ENCODE data around the gene RABL6.
"Not testable (repeated sequence)": the region's sequence is repeated elsewhere in the genome, so short reads cannot be mapped to it uniquely, and the experiment has no call there.

The RABL6 gene

GRCh38 chr9:136858844-136859757, 51.4 kb downstream of the RABL6 start:
- no peak for DNase-seq

- no peak for DNase-seq
These were observed 52.8 kb downstream of the RABL6 start for GRCh38 chr9:136860529-136860928.

DNA sequence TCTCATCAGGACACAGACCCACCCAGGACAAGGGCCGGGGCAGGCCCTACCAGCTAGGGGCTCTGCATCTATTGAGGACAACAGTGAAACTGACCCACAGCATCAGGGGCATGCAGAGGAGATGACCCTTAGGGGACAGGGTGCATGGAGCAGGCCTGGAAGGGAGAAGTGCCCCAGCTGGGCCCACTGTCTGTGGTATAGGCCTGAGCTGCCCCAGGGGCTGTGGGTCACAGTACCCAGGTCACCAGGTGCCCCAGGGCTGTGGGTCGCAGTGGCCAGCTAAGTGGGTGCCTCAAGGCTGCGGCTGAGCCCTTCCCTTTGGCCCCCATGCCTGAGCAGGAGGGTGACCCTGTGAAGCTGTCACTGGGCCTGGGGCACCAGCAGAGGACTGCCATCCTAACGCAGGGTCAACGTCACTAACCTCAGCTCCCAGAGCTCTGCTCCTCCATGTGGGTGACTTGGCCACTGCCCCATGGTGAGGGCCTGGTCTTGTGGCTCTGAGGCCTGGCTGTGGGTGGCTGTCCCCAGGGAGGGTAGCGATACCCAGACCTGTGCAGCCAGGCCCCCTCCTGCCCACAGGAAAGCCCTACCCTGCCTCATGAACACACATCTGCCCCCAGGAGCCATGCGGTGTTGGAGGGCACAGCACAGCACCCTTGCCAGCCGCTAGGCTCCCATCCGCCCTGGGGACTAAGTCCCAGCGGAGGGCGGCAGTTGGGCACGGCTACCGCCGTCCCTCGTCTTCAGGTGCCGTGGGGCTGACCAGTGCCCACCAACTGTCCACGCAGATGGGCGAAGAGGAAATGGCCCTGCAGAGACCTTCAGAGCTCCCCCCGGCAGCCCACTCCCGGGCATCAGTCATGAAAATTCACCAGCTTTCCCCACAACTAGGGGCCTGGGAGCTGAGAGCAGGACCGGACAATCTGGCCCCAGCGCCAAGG, 53.5 kb downstream of the RABL6 start:
- DNase-seq, result no peak

GRCh38 chr9:136861874-136862457, 54.2 kb downstream of the RABL6 start:
- no peak for DNase-seq

DNA sequence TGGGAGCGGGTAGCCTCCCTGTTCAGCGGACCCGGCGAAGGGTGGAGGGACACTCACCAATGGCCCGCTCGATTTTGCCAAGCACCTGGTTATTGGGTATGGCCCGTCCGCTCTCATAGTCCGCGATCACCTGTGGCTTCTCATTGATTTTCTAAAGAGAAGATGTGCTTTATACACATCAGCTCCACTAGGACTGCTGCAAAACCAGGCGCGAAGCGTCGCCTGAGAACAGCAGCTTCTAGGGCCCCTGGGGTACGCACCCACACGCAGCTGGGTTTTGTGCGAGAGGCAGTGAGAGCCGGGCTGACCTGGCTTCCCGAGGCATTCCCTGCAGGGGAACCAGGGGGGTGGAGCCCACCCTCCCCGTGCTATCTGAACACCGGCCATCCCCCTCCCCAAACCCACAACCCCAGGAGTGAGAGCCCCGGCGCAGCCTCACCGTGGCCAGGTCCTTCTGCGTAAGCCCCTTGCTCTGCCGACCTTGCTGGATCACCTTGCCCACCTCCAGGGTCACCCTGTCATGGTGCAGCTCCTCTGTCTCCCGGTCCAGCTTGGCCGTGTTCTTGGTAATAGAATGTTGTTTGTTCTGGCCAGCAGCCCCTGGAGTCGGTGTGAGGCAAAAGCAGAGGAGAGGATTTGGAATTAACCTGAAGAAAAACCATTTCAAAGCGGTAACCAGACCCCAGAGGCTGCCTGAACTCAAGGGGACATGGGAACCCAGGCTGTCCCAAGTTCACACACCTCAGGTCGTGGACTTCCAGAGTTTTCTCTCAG, 55.3 kb downstream of the RABL6 start:
- DNase-seq, result no peak

DNA sequence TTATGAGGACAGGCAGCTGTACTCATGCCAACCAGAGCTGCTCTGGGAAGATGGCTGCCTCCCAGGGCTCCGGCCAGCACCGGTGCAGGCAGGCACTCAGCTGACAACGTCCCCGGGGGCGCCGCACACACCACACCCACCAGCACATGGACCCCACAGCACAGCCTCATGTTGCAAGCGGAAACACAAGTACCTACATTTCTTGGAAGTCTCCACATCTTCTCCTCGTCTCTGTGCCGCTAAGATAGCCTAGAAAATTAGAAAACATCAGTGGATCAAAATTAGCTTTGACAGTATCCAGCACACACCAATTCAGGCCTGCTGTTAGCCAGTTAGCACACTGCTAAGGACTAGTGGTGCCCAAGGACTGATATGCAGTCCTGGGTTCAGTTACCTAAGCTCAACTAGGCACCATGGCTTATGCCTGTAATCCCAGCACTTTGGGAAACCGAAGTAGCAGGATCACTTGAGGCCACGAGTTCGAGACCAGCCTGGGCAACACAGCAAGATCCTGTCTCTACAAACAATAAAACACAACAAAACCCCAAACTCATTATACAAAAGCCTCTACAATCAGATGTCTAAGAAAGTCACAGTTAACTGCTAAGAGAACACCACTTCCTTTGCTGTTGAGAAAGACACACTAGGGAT, 56.0 kb downstream of the RABL6 start:
- DNase-seq, result no peak

GRCh38 chr9:136865041-136865767, 57.5 kb downstream of the RABL6 start:
- no peak for DNase-seq

- no peak for DNase-seq
These were observed 58.0 kb downstream of the RABL6 start for GRCh38 chr9:136865768-136866103.

DNA sequence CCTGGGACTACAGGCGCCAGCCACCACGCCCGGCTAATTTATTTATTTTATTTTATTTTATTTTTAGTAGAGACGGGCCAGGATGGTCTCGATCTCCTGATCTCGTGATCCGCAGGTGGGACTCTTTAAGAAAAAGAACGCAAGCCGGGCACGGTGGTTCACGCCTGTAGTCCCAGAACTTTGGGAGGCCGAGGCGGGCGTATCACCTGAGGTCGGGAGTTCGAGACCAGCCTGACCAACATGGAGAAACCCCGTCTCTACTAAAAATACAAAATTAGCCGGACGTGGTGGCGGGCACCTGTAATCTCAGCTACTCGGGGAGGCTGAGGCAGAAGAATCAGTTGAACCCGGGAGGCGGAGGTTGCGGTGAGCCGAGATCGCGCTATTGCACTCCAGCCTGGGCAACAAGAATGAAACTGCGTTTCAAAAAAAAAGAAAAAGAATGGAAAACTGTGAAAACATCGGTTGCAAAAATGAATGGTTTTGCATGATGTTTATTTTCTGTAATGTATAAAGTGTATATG, 59.2 kb downstream of the RABL6 start:
- not testable (repeated sequence) for DNase-seq

DNA sequence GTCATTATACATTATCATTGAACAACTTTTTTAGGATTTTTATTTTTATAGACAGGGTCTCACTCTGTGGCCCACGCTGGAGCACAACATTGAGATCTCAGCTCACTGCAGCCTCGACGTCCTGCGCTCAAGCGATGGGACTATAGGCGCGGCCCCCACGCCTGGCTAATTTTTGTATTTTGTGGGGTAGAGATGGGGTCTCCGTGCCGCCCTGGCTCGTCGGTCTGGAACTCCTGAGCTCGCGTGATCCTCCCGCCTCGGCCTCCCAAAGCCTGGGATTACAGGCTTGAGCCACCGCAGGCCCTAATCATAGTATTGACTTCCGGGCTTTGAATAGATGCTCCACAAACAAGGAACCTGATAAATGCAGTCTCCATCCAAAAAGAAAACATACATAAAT, 59.7 kb downstream of the RABL6 start:
- DNase-seq, result no peak

DNA sequence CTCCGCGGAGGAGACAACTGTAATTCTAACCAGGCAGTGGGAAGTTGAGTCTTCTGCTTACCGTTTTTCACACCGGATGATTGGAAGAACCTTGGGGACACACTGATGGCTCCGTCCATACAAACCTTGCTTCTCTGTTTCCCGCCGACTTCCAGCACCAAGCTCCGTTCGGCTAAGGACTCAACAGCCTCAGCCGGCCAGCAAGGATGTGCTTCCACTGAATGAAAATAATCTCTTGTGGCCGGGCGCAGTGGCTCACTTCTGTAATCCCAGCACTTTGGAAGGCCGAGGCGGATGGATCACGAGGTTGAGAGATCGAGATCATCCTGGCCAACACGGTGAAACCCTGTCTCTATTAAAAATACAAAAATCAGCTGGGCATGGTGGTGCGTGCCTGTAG, 60.2 kb downstream of the RABL6 start:
- DNase-seq, result no peak

DNA sequence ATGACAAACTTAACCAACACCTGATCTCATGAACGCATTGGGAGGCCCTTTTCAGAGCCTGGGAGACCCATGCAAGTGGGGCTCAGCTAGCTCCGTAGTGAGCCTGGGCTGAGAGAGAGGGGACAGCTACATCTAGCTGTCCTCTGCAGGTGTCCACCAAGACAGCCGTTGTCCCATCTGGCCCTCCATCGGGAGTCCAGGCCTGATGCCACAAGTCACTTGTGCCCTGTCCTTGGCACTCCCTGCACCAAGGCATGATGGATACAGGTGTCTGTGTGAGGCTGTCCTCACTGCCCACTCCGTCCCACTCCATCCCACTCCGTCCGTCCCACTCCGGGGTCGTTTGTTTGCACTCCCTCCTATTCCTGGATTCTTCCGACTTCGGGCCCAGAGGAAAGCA, 60.9 kb downstream of the RABL6 start:
- DNase-seq, result no peak

DNA sequence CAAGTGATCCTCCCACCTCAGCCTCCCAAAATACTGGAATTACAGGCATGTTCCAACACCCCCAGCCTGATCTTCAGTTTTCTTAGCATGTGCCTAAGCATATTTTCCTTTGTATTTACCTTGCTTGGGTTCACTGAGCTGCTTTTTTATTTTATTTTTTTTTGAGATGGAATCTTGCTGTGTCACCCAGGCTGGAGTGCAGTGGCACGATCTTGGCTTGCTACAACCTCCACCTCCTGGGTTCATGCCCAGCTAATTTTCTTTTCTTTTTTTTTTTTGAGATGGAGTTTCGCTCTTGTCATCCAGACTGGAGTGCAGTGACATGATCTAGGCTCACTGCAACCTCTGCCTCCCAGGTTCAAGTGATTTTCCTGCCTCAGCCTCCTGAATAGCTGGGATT, 61.9 kb downstream of the RABL6 start:
- DNase-seq, result not testable (repeated sequence)

DNA sequence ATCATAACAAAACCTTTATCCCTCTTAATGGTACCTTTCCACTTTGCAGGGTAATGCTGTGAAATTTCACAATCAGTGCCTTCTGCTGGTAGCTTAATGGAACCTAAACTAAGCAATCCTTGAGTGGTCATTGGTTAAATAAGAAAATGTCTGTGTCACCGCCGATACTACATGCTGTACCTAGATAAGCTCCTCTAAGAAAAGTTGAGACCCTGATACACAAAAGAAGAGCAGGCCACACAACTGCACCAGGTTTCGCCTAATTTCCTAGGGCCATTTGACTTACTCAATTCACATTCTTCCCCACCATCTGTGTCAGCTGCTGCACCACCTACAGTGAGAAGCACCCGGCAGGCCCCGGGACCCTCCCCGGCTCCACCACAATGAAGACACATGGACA, 67.4 kb downstream of the RABL6 start:
- DNase-seq, result no peak

DNA sequence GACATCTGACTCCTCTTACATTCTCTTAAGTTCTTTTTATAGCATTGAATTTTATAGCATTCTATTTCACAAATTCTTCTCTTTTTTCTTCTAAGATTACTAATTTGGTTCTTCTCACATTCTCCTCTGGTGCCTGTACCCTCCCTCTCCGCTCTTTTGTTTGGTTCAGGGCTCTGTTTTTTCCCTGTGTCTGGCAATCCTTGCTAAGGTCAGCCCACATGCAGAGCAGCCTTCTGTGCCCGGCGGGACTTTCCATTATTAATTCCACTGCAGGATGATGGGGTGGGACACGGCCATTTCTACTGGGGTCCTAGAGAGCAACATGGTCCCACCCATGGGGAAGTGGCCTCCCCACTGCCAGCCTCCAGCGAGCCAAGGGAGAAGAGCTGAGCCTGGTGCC, 68.7 kb downstream of the RABL6 start:
- DNase-seq, result no peak

DNA sequence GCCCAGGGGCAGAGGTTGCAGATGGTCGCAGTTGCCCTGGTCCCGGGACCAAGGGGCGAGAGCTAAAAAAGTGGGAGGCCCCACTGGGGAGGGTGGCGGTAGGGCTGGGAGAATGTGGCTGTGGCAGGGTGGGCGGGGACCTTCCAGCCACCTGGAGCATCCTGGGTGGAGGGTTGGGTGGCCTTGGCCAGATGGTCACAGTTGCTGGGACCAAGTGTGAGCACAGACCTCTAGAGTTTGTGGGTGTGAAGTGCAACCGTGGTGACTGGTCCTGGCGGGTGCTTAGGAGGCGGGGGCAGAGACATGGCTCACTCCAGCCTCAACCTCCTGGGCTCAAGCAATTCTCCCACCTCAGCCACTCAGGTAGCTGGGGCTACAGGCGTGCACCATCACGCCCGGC, 72.9 kb downstream of the RABL6 start:
- no peak for DNase-seq

DNA sequence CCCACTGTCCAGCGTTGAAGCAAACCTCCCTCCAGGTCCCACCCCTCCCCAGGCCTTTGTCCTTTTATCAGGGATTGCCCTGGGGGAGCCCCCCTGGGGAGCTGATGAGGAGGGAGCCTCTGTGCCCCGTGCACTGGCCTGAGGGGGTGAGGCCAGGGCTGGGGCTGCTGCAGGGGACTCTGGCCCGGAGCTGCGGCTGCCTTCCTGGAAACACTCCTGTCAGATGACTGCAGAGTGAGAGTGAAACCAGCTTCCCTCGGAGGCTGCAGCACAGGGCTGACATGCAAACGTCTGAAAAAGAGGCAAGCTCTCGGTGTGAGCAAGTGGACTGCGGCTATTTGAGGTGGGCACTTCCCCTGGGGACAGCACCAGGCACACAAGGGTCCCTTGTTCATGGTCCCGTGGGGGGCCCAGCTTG, 74.0 kb downstream of the RABL6 start:
- DNase-seq, result peak; percentile 55

DNA sequence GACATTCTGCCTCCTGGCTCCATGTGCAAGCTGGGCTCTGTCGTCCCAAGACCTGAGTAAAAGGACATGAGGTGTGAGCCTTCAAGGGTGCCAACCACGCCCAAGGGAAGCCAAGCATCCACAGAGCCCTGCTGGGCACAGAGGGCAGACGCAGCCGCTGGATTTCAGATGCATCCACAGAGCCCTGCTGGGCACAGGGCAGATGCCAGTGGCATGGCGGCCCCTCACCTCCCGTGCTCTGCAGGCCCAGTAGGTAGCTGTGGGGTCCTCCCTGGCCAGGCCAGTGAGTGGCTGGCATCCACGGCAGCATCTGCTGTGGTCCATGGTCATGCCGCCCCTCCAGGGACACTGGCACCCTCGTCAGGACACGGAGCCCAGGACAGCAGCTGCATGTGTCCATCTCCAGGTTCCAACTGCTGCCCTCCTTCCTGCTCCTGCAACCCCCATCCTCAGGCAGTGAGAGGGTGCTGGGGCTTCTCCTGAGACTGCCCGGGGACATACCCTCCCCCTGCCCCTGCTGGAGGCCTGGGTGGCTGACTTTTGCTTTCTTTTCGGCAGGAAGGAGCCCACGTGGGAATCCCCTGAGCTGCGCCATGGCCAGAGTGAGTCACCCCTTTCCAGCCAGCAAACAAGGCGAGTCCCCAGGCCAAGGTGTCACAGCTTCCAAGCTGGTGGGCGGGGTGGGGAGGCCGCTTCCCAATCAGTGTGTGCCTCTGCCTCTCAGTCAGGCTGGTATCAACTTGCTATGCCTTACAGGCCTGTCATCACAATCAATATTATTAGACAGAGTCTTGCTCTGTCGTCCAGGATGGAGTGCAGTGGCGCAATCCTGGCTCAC, 74.6 kb downstream of the RABL6 start:
- DNase-seq, result peak; percentile 86

- DNase-seq, result not testable (repeated sequence)
These were observed 75.2 kb downstream of the RABL6 start for GRCh38 chr9:136882947-136883283.

DNA sequence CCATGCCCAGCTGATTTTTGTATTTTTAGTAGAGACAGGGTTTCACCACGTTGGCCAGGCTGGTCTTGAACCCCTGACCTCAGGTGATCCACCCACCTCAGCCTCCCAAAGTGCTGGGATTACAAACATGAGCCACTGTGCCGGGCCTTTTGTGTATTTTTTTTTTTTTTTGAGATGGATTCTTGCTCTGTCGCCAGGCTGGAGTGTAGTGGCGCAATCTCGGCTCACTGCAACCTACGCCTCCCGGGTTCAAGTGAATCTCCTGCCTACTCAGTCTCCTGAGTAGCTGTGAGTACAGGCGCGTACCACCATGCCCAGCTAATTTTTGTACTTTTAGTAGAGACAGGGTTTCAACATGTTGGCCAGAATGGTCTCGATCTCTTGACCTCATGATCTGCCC, 75.9 kb downstream of the RABL6 start:
- not testable (repeated sequence) for DNase-seq
